ENCODE data around the gene ARHGEF1.
A peak's percentile ranks its signal among the peaks of the same experiment; 100 is the strongest.

Gene ARHGEF1

DNA sequence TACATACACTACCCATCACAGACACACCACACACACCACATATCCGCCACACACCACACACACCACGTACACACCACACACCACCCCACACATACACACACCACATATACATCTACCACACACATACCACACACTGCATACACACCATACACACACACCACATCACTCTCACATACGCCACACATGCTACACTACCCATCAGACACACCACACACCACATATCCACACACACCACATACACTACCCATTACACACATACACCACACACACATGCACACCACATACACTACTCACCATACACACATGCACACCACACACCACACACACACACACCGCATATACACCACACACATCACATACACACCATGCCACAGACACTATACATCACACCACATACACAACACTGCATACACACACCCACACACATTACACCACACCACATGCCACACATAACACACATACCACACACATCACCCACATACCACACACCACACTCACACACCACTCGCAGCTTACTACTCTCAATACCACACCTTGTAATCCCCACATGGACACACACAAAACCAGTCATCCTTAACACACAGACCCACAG is 35.8 kb downstream of the ARHGEF1 start:
- no peak for DNase-seq (ENCODE audit: low spot score)

DNA sequence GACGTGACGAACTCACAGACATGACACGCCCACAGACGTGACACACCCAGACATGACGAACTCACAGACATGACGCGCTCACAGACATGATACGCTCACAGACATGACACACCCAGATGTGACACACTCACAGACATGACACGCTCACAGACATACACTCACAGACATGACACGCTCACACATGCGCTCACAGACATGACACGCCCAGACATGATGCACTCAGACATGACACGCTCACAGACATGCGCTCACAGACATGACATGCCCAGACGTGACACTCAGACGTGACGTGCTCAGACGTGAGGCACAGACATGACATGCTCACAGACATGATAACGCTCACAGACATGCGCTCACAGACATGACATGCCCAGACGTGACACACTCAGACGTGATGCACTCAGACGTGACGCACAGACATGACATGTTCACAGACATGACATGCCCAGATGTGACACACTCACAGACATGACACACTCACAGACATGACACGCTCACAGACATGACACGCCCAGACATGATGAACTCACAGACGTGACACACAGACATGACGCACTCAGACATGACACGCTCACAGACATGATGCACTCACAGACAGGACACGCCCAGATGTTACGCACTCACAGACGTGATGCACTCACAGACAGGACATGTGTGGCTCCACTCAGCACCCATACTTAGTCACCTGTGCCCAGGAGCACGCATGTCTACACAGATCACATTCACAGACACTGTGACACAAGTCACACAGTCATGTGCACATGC is 37.1 kb downstream of the ARHGEF1 start:
- DNase-seq (ENCODE audit: low spot score), result no peak

DNA sequence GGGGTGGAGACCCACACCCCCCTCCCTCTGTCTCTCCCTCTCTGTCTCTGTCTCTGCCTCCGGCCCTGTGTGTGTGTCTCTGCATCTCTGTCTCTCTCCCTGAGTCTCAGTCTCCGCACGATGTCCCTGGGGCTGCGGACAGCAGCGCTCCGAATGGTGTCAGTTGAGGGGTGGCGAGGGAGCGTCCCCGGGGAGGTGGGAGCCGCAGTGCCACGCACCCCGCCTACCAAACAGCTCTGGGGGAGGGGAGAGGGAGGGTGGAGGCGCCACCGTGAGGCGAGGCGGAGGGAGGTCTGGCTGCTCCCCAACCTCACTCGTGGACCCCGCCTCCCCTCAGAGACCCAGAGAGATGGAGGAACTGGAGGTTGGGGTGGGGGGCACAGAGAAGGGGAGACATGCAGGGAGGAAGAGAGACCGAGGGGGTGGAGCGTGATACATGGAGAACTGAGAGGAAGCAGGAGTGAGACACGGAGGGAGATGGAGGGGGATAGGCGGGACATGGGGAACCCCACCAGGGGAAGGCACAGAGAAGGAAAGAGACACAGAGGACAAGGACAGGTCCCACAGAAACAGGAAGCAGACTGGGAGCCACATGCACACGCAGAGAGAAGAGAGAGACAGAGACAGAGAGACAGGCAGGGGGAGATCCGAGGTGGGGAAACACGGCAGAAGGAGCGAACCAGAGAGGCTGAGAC is 38.0 kb downstream of the ARHGEF1 start:
- DNase-seq (ENCODE audit: low spot score), result no peak

DNA sequence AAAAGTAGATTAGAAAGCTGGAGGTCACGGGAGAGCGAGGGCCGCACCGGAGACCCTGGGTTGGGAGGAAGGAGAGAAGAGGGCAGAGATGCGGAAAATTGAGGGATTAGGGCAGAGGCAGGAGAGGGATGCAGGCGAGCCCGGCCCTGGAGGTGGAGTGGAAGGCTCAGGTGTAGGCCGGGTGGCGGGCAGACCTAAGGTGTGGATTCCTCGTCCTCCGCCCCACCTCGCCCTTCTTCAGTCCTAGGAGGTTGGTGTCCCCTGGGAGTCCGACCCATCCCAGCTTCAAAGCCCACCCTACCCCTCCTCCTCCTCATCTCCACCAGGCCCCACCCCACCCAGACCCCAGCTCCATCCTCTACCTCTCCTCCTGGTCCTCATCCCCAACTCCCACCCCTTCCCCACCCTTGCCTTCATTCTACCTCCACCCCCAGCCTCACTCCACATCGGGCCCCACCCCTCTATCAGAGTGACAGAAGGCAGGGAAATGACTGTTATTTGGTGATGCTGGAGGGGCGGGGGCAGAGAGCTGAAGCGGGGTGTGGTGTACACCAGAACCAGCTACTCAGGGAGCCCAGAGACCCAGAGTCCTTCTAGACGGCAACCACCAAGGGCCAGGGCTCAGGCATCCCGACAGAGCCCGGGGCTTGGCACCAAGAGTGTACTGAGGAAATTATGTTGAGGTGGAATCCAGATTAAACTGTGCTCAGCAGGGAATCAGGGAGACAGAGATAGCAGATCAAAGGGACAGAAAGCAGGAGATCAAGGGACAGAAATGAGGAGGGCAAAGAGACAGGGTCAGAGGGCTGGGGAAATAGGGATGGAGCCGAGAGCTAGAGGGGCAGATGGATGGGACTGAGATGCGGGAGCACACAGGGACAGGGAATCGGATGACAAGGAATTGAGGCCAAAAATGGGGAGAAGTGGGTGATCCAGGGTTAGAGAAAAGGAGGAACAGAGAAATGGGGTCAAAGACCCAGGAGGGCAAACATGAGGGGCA is 38.9 kb downstream of the ARHGEF1 start:
- DNase-seq (ENCODE audit: low spot score), result no peak

DNA sequence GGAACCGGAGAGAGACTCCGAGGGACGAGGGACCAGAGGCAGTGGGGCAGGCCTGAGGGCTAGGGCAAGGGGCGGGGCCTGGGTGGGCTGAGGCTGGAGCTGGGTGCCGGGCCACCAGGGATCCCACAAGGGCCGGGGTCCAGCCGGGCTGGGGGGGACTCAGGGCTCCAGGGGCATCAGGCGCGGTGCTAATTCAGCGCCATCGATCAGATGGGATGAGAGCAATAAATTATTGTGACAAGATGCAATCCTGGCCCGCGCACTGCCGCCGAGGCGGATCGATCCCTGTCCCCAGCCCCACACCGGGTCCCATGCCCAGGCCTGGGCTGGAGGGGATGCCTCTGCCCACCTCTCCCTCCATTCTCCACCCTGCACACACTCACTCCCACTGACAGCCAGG is 39.6 kb downstream of the ARHGEF1 start:
- no peak for DNase-seq (ENCODE audit: low spot score)

DNA sequence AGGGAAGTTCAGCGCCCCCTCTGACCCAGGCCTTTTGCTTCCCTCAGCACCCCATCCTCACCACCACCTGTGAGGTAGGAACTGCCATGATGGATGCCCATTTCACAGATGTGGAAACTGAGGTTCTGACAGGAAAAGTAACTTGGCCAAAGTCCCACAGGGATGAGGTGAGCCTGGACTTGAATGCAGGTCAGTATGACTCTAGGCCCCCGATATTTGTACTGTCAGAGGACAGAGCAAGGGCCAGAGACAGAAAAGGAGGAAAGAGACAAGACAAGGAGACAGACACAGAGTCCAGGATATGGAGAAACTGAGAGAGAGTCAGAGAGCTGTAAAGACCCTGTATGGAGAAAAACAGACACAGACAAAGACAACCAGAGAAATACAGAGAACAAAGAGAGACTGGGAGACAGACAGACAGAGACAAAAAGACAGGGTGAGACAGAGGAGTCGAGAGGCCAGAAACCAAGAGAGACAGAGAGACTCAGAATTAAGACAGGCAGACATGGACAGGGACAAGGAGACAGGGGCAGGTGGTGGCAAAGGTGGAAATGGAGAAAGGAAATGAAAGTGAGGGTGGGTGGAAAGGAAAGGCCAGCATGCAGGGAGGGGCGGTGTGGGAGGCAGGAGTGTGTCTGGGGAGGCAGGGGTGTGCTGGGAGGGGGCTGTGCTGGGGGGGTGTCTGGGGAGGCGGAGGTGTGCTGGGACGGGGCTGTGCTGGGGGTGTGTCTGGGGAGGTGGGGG is 40.2 kb downstream of the ARHGEF1 start:
- DNase-seq (ENCODE audit: low spot score), result no peak

DNA sequence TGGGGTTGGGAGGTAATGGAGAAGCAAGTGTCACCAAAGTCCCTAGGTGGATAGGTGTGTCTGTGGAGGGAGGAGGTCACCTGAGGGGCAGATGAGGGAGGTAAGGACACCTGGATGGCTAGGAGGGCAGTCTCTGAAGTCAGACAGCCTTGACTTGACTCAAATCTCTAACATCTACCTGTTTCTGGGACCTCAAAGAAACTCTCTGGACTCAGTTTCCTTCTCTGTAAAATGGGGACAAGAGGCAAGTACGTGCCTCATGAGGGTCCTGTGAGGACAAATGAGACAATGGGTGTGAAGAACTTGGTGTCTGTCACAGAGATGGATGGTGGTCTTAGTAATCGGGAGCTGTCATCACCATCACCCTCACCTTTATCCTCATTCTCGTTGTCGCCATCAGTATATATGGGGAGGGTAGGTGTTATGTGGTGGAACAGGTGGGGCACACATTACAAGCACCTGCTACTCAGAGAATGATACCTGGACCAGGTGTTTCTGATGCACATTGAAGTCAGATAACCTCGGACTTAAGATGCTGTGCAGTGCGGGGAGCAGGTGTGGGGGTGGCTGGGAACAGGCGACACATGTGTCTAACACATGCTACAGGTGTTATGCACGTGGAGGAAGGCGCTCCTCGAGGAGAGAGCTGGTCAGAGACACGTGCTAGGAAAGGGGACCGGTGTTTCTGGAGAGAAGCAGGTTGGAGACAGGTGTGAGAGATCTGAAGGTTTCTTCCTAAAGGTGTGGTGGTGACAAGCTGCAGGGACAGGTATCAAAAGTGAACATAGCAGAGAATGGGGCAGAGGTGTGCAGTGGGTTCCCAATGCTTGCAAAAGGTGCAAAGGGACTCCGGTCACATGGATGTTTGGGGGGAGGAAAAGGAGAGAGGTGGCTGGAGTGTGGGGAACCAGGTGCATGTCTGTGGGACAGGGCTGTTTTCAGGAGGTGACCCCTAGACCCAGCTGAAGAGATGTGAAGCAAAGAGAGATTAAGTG is 41.5 kb downstream of the ARHGEF1 start:
- no peak for DNase-seq (ENCODE audit: low spot score)

DNA sequence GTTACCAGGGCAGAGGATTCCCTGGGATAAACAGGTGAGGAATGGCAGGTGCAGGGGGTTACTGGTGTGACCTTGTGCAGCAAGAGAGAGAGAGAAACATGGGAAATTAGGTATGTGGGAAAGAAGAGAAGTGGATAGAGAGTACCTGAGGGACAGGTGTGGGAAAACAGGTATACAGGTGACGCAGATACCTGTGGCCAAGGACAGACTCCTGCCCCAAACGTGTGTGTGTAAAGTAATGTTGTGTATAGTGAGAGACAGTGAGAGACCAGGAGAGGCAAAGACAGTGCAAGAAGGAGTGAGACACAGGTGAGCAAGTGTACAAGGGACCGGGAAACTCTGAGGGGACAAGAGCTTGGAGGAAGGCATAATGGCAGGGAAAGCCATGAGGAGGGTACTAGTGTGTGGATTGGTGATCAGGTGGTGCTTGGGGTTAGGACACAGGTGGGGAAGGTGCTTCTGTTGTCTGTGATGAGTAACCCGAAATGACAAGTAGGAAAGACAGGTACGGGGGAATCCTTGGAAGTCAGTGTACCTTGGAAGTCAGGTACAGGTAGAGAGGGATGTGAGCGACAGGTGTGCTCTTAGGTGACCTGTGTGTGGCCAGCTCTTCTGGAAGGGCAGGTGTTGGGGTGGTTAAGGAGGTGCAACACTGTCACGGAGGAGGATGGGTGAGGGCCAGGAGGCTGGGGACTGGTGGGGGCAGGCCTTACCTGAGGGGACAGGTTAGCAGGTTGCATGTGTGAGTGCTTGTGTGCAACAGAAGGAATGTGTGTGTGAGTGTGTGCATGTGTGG is 42.4 kb downstream of the ARHGEF1 start:
- DNase-seq (ENCODE audit: low spot score), result no peak

DNA sequence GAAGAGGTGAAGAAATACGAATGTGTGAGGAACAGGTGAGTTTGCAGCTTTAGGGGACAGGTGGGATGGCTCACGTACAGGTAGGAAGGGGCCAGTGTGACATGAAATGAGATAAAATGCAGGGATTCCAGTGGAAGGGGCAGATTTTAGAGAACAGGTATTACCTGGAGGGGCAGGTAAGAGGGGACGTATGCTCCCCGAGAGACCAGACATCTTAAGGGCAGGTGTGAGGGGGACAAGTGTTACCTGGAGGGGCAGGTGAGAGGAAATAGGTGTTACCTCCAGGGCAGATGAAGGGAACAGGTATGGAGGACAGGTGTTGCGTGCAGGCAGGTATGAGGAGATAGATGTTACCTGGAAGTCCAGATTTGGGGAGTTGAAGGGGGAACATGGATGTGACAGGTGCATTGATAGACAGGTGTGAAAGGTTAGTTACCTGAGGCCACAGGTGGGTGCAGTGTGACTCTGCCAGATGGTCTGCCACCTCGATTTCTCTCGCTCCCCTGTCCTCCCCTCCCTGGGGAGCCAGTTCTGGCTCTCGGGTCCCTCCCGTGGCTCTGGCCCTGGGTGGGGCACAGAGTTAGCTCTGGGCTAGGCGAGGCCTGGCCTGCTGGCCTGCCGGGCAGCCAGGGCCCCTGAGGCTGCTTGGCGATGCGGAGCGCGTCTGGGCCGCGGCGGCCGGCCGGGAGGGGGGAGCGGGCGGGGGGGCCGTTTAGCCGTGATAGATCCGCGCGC is 43.2 kb downstream of the ARHGEF1 start:
- no peak for DNase-seq (ENCODE audit: low spot score)

DNA sequence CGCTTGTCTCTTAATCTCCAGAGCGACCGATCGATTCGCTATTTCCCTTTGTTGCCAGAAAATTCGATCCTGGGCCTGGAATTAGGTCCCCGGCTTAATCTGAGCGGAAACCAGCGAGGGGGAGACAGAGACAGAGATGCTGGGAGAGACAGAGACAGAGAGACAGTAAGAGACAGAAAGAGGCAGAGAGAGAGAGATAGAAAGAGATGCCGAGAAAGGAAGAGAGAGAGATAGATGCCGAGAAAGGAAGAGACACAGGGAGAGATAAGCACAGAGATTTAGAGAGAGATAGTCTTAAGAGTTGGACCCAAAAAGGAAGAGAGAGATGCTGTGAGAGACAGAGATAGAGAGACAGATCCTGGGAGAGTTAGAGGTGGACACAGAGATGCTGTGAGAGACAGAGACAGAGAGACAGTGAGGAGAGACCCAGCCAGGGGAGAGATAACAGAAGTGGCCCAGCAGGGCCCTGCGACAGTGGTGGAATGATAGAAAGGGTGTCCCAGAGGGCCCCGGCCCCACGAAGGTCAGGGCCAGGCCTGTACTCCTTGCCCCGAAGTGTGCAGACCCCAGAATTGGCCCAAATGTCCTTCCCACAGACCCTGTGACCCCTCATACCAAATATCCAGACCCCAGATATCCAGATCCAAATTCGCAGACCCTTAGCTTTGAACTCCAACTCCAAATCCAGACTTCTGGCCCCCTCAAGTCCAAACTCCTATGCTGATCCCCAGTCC is 43.9 kb downstream of the ARHGEF1 start:
- no peak for DNase-seq (ENCODE audit: low spot score)

DNA sequence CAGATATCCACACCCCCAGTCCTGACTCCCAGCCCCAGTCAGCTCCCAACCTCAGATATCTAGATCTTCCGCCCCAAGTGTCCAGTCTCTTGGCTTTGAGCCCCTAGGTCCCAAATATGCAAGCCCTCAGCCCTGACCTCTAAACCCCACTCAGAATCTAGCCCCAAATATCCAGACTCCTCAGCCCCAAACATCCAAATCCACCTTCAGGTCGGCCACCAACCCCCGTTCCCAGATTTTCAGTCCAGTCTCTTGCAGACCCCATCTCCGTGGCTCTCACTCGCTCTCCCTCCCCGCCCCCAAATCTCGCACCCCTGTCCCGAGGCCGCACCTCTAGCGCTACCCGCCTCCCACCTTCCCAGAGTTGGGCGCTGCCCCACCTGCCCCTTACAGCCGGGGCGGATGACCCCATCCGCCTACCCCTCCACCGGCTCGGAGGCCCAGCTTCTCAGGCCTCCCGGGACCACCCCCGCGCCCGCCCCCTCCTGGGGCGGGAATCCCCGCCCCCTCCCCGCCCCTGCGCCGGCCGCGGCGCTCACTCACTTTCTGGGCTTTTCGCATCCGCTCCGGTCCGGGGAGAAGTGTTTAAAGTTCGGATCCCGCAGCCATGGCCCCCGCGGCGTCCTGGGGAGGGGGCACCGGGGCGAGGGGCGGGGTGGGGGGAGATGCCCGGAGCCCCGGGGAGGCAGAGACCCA is 44.7 kb downstream of the ARHGEF1 start:
- DNase-seq (ENCODE audit: low spot score), result peak; percentile 27

DNA sequence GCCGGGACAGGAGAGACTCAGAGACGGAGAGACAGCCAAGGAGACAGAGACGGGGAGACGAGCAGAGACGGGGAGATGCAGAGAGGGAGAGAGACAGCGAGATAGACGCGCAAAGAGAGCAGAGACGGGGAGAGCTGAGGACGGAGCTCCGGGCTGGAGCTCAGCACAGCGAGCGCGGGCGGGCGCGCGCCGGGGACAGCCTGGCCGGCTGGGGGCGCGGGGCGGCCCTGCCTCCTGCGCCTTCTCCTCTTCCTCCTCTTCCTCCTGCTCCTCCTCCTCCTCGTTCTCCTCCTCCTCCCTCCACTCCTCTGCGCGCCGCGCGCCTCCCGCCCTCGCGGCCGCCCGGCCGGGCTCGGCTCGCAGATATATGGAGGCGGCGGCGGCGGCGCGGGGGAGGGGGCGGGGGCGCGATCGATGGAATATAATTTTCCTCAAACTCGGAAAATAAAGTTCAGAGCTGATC is 45.3 kb downstream of the ARHGEF1 start, which contains the start of gene ERFL:
Gene ERFL (minus strand): TSS at position 229 of the 463 bp plus-strand sequence. CDS start 15,530 bp downstream, outside the sequence.
- DNase-seq (ENCODE audit: low spot score), result no peak

DNA sequence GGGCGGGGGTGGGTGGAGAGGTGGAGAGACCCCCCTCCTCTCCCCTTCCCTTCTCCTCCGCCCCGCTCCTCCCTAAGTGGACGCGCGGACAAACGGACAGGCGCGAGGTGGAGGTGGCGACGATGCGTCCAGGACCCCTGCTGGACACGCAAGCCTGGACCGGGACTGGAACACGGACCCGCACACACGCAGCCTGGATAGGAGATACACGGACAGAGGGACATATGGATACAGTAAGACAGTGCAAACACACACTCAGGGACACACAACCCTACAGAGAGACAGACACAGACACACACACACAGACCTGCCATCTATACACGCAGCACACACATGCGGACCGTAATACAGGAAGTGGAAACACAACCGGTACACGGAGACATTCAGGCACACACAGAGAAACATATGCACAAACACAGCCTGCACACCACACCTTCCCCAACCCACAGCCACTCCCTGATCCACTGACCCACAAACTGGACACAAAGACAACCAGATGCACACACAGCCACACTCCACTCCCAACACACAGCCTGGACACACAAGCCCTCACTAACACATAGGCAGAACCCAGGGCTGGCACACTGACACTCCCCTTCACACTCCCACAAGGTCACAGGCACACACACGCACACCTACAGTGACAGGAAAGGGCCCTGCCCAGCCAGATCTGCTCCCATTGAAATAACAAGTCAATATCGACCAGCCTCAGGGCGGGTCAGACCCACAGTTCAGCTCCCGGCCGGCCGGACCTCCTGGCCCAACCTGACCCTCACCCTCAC is 46.0 kb downstream of the ARHGEF1 start:
- peak; percentile 39 for DNase-seq (ENCODE audit: low spot score)

DNA sequence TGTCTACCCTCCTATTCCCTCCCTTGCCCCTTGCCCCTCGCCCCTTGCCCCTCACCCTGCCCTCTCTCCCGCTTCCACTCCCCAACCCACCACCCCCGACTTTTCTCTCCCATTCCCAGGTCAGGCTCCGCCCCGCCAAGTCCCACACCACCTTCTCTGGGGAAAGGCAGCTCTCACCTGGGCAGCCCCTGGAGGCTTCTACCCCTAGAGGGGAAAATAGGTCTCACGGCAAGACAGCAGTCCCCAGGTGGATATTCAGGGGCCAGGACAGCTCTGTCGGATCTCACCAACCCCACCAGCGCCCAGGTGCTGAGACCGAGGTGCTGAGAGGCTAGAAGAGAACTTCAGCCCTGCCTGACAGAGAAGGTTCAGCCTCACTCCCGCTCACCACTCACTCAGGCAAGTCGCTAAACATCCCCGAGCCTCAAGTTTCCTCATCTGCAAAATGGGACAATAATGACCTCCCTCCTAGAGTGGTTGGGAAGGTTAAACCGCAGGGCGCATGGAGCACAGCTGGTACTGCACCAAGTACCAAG is 46.6 kb downstream of the ARHGEF1 start:
- DNase-seq (ENCODE audit: low spot score), result no peak

DNA sequence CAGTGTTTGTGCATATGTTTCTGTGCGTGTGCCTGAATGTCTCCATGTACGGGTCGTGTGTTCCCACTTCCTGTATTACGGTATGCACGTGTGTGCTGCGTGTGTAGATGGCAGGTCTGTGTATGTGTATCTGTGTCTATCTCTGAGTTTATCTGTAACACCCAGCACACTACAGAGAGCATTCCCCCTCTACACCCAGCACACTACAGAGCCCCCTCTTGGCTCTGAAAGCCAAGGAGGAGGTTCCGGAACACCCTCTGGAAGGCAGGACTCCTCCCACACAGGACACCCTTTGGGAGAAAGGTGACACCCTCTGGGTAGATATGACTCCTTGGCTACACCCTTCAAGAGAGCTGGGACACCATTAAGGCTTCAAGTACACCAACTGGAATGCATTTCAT is 47.3 kb downstream of the ARHGEF1 start:
- no peak for DNase-seq (ENCODE audit: low spot score)

Measured in CD4-positive, alpha-beta T cell treated with Interleukin-15 for 4 hours (primary cell).